DOHH2 (cell line): ENCODE results near the gene MBP.

Source experiments
- H3F3A ChIP-seq: fragments of 200-600 bp; sonication (generic), shearing (Covaris generic); 2 replicates; pipeline ENCODE4 v1.6.0; 2016; ENCODE audit warnings: antibody characterized with exemption, mild to moderate bottlenecking; ENCODE audit not compliant: control insufficient read depth, insufficient read depth
- H3K27ac ChIP-seq: fragments of 200-600 bp; sonication (generic); 2 replicates; pipeline ENCODE4 v1.5.1; 2014; ENCODE audit warnings: low read depth, mild to moderate bottlenecking, low read length, moderate library complexity
- H3K27me3 ChIP-seq: fragments of 200-600 bp; sonication (generic); 2 replicates; pipeline ENCODE4 v1.6.1; 2014; ENCODE audit warnings: mild to moderate bottlenecking, low read length, mixed read lengths; ENCODE audit not compliant: control insufficient read depth
- H3K36me3 ChIP-seq: fragments of 200-600 bp; sonication (generic); 2 replicates; pipeline ENCODE4 v1.6.1; 2014; ENCODE audit warnings: mild to moderate bottlenecking, low read length, moderate library complexity, mixed read lengths; ENCODE audit not compliant: control insufficient read depth
- H3K4me1 ChIP-seq: fragments of 200-600 bp; sonication (generic); 2 replicates; pipeline ENCODE4 v1.6.1; 2014; ENCODE audit warnings: mild to moderate bottlenecking, low read length, mixed read lengths; ENCODE audit not compliant: control insufficient read depth
- H3K4me2 ChIP-seq: fragments of 200-600 bp; sonication (generic); 2 replicates; pipeline ENCODE4 v1.6.0; 2014; ENCODE audit warnings: mild to moderate bottlenecking, low read length, moderate library complexity
- H3K4me3 ChIP-seq: fragments of 200-600 bp; sonication (generic); 2 replicates; pipeline ENCODE4 v1.5.1; 2014; ENCODE audit warnings: mild to moderate bottlenecking, low read length, mixed read lengths
- H3K79me2 ChIP-seq: fragments of 200-600 bp; sonication (generic); 2 replicates; pipeline ENCODE4 v1.6.1; 2014; ENCODE audit warnings: mild to moderate bottlenecking, low read length, mixed read lengths; ENCODE audit not compliant: control insufficient read depth
- H3K9me2 ChIP-seq: fragments of 200-600 bp; sonication (generic); replicated peaks from 2 replicates; pipeline ENCODE4 v1.6.1; 2014; ENCODE audit warnings: mild to moderate bottlenecking, low read length, mixed read lengths; ENCODE audit not compliant: control insufficient read depth
- H3K9me3 ChIP-seq: fragments of 200-600 bp; sonication (generic); 2 replicates; pipeline ENCODE4 v1.6.1; 2014; ENCODE audit warnings: antibody characterized with exemption, low read length, mixed read lengths; ENCODE audit not compliant: control insufficient read depth, insufficient read depth
- H4K20me1 ChIP-seq: fragments of 200-600 bp; sonication (generic); 2 replicates; pipeline ENCODE4 v1.6.0; 2014; ENCODE audit warnings: low read depth, mild to moderate bottlenecking, antibody characterized with exemption, low read length, moderate library complexity; ENCODE audit not compliant: control insufficient read depth, insufficient read depth
- CTCF ChIP-seq: fragments of 200-600 bp; sonication (generic); IDR thresholded peaks from one replicate; pipeline ENCODE4 v1.5.1; 2014; ENCODE audit warnings: antibody characterized with exemption, mild to moderate bottlenecking, low read depth, low read length; ENCODE audit not compliant: poor library complexity, severe bottlenecking
- EZH2phosphoT487 ChIP-seq: fragments of 200-600 bp; sonication (generic); IDR thresholded peaks from 2 replicates; pipeline ENCODE4 v1.6.1; 2017; ENCODE audit warnings: borderline replicate concordance, mild to moderate bottlenecking, antibody characterized with exemption, low read length, moderate library complexity, mixed read lengths

MBP gene

GRCh38 chr18:77135339-77136075 is 2.9 kb upstream of the MBP start:
- no peak overlapping the region for H3K4me2 ChIP-seq
- peaks cover 7% of the 10 kb centered on the region for H3F3A ChIP-seq
- no peak overlapping the region for H3K4me3 ChIP-seq
- H3K4me1 ChIP-seq, result peaks cover 23% of the 10 kb centered on the region
- H3K36me3 ChIP-seq, result no peaks in the 10 kb centered on the region; the same call in none of the 2 replicates
- H4K20me1 ChIP-seq, result no peaks in the 10 kb centered on the region
- TF ChIP-seq EZH2phosphoT487, result no peak
- no peak for TF ChIP-seq CTCF
- H3K9me2 ChIP-seq, result no peaks in the 10 kb centered on the region
- H3K9me3 ChIP-seq, result no peaks in the 10 kb centered on the region
- H3K79me2 ChIP-seq, result peaks cover 18% of the 10 kb centered on the region
- H3K27me3 ChIP-seq, result peaks cover 5% of the 10 kb centered on the region
- no peak overlapping the region for H3K27ac ChIP-seq

- H3K27me3 ChIP-seq, result peaks cover 5% of the 10 kb centered on the region
- no peaks in the 10 kb centered on the region for H3K9me3 ChIP-seq
- H3K4me1 ChIP-seq, result peaks cover 32% of the 10 kb centered on the region
- H3F3A ChIP-seq, result peaks cover 9% of the 10 kb centered on the region
- H3K27ac ChIP-seq, result no peak overlapping the region
- H3K4me3 ChIP-seq, result no peak overlapping the region
- TF ChIP-seq CTCF, result no peak
- no peak for TF ChIP-seq EZH2phosphoT487
- H3K4me2 ChIP-seq, result no peak overlapping the region
- H3K9me2 ChIP-seq, result no peaks in the 10 kb centered on the region
- H3K36me3 ChIP-seq, result peaks cover 5% of the 10 kb centered on the region
- peaks cover 27% of the 10 kb centered on the region for H3K79me2 ChIP-seq
- H4K20me1 ChIP-seq, result no peaks in the 10 kb centered on the region
These were observed 2.0 kb upstream of the MBP start for GRCh38 chr18:77134611-77135010.

- Histone ChIP-seq H3K4me1 (peaks cover 38% of the 10 kb centered on the region), H3K4me3 (peak overlapping the region; percentile 83; the same call in 1 of the 2 replicates), H3K79me2 (peaks cover 33% of the 10 kb centered on the region), H3K27me3 (peaks cover 5% of the 10 kb centered on the region), H3K4me2 (peak overlapping the region; percentile 68), H3K9me2 (no peaks in the 10 kb centered on the region), H3K9me3 (no peaks in the 10 kb centered on the region), H4K20me1 (no peaks in the 10 kb centered on the region), H3K36me3 (peaks cover 11% of the 10 kb centered on the region), H3K27ac (no peak overlapping the region), H3F3A (peaks cover 9% of the 10 kb centered on the region)
- TF ChIP-seq EZH2phosphoT487 (no peak), CTCF (no peak)
These were observed 1.4 kb upstream of the MBP start for GRCh38 chr18:77133835-77134496.
